HG02571 (cell line): Measurements from ENCODE around the gene TBX2.

Source experiments
- ATAC-seq: cut with Tn5 transposase; IDR thresholded peaks from one replicate; pipeline ENCODE4 v1.9.1; 2021; ENCODE audit warnings: mild to moderate bottlenecking, moderate library complexity; ENCODE audit not compliant: unreplicated experiment

The TBX2 gene

DNA sequence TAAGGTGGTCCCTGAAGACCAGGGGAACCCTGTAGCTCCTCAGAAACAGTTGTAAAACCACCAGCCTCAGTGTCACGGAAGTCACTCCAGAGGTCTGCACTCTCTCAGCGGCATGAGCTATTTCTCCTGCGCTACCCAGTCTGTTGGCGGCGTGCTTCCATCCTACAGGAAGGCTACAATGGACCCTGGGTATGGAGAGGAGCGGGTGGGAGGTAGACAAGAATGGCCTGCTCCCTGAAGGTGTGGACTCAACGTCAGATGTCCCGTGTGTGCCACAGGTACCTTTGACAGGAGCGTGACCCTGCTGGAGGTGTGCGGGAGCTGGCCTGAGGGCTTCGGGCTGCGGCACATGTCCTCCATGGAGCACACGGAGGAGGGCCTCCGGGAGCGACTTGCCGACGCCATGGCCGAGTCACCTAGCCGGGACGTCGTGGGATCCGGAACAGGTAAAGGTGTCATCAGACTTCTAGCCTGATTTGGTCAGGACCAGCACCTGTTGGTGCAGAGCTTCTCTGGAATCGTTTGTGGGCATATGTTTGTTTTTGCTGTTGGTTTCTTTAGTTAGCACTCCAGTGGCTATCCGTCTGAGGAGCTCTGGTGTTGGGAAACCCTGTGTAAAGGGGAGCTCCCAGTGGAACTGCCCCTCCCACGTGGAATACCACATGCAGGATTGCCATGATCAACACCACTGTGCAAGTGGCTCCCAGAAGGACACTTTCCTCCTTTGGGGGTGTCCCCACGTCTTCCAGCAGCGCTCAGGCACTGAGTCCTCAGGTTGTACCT lies 31.4 kb upstream of the TBX2 start:
- ATAC-seq, result no peak

DNA sequence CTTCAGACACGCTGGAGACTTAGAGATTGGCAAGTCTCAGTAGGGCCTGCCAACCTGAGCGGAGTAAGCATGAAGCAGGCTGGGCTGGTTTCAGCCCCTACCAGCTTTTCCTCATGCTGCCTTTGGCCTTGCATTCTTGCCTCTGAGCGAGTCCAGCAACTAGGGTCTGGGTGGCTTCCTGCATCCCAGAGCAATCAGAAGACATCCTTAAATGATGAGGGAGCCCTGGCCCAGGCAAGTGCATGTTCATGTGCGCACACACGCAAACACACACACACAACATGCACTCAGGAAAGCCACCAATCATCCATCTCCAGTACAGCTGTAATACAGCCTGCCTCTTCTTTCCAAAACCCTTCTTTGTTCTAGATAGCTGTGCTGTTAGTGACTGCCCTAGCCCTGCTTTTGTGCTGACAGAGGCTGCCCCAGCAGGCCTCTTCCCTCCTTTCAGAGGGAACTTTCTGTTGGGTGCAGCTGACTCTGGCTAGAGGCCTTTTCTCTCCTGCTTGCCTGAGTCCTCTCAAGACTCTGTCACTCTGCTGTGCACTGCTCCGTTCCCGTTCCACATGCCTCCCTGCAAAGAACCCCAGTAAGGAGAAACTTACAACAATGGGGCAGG lies 30.7 kb upstream of the TBX2 start:
- ATAC-seq, result no peak

DNA sequence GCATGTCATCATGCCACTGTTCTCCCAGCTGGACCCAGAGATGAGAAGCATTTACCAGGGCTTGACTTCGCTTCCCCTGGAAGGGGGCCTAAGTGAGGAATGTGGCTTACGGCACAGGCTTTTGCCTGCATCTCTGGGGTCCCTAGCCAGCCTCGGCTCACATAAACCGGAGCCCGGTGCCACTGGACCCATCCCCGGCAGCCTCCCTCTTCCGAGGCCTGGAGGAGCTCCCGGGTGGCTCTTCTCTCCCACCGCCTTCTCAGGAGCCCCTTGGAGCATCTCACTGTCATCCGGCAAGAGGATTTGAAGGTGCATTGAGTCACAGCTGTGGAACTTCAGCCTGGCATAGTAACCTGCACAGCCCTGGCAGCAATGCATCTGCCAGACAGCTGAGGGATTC lies 29.9 kb upstream of the TBX2 start:
- ATAC-seq, result no peak

DNA sequence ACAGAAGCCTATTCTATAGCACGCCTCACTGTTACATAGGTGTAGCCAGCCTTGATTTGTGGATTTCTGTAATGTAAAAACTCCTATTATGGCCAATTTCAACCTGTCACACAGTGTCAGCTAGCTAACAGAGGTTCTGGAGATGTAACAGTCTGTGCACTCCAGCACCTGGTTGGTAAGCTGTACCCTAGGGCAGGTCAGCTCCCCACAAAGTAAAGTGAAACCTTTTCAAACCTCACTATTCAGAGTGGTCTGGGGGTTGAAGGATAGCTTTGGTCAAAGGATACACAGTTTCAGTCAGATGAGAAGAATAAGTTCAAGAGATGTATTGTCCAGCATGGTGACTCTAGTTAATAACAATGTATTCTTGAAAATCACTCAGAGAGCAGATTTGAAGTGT lies 28.5 kb upstream of the TBX2 start:
- ATAC-seq, result no peak

DNA sequence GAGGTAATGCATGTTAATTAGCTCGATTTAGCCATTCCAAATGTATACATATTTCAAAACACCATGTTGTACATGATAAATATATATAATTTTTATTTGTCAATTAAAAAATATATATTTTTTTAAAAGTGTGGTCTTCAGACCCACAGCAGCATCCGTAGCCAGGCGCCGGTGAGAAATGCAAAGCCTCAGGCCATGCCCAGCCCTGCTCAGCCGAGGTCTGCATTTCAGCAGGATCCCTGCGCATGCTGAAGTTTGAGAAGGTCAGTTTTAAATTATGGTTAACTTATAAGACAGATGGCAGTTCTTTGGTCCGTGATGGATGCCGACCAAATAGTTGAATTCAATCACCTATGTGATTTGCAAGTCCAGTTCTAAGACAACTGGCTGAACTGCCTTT lies 28.0 kb upstream of the TBX2 start:
- no peak for ATAC-seq

DNA sequence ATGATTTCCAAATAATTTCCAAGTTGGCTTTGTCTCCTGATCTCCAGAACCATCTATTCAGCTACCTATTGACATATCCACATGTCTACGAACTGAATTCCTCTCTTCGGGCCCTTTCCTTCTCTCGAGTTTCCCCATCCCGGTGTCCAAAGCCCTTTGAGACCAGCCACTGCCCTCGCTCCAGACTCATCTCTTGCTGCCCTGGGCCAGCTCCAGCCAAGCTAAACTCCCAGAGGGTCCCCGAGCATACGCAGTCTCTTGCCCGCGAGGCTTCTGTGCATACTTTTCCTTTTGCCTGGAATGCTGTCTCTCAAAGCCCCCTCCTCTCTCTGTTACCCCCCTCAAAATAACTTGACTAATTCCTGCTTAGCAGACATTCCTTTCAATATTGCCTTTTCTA lies 27.2 kb upstream of the TBX2 start:
- ATAC-seq, result no peak

DNA sequence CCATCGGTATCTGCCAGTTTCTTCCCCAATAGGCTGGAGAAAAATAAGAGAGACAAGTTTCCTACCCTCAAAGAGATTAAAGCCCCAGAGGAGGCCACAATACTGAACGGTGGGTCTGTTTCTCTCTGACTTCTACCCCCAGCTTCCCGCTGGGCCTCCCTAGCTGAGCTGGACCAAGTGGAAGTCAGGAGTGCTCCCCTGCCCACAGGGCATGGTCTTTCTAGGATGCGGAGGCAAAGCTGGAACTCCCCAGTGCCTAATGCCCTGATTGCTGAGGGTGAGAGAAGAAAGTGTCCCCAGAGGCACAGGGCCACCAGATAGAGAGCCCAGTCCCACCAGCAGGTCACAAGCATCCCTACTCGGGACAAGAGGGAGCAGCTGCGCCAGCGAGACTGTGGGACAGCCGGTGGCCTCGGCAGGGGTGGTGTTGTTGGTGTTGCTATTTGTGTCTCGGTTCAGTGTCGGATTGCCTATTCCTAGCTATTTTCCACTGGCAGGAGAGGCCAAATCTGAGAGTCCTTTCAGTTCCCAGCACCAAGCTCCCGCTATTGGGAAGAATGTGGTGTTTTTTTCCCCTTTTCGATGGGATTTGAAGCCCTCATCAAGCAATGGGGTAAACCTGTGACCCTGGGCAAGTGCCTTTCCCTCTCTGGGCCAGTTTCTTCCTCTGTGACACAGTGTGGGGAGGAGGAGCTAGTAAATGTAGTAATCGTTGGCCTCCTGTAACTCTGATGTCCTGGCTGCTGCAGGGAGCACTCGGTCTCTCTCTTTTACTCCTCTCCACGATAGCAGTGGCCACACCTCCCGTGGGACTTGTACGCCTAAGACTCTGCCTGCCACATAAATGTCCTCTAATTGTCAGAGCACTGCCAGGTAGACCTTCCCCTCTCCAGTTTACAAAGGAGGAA lies 22.5 kb upstream of the TBX2 start:
- no peak for ATAC-seq

DNA sequence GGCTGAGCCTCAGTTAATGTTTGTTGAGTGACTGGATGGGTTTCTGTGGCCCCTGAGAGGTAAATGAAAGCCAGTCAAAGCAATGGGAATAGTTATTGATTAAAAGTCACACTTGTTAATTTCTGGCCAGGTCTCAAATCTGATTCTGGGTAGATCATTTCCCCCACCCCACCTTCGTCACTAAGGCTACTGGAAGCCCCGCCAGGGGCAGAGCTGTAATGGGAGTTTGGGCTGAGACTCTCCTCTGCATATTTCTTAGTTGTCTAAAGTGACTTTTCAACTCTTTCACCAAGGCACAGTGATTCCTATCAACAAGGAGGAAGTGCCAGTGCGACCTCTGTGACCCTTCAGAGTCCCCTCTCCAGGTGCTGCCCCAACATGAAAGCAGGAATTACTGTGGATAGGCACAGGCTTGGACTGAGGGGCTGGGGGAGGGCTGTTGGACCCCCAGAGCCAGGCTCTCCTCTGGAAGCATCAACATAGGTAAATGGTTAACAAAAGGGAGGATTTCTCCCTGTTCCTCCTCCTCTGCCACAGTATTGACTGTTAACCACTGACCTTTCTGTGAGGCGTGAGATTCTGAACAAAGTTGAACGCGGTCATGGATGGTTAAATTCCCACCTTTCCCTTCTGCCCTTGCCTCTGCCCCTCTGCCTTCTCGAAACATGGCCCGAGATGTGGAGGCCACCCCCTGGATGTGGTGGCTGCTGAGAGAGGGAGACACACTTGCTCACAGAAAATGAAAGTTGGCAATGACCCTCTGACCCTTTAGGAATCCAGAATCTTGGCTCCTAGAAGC lies 20.8 kb upstream of the TBX2 start:
- ATAC-seq, result no peak

DNA sequence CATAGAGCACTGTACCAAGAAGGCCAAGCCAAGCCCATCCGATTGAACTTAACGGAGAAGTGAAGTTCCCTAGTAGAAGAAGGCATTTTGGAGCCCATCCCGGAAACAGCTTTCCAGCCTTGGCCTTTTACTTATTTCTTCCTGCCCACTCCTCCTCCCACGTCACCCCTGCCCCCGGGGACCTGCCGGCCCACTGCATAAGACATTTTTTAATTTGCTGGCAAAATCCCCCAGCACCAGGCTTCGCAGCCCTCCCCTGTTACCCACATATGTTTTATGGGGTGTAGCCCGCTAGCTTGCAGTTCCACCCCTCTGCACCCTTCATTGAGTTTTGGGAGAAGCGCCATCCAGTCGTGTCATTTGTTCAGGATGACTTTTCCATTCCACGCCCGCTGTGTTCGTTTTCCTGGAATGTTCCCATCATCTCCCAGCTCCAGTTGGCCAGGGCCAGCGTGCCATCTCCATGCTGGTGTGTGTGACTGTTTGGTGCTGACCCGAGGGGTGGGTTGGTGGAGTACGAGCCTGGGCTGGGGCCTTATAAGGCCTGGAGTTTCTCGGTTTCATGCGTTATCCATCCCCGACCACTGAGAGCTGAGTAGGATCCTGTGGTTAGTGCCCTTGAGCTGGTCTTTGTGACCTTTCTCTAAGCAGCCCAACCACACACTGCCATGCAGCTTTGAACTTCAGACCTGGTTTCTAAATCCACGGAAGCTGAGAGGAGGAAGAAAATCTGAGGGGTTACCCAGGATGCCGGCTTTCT lies 20.0 kb upstream of the TBX2 start:
- ATAC-seq, result no peak

DNA sequence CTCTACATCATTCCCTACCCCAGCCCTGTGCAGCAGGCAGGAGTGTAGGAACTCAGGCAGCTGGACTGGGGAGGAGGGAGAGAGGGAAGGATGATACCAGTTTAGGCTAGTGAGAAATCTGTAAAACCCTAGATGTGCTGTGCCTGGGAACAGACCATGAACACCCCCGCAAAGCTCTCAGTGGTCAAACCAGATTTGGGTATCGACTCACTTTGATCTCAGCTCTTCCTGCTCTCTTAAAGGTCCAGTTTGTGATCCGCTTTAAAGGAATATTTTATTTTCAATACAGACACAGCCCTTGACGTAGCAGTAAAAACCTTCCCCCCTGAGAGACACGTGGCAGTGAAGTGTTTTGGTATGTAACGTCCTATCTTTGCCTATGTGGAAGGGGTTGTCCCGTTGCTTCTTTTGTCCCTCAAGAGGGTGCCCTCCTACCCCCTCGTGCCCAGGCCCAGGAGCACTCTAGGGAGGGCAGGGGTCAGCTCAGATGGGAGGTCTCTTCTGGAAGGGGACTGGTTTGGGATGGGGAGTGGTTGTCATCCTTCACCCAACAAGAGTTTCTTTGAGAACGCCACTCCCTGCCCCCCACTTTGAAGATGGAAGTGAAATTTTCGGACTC lies 19.3 kb upstream of the TBX2 start:
- ATAC-seq, result no peak

DNA sequence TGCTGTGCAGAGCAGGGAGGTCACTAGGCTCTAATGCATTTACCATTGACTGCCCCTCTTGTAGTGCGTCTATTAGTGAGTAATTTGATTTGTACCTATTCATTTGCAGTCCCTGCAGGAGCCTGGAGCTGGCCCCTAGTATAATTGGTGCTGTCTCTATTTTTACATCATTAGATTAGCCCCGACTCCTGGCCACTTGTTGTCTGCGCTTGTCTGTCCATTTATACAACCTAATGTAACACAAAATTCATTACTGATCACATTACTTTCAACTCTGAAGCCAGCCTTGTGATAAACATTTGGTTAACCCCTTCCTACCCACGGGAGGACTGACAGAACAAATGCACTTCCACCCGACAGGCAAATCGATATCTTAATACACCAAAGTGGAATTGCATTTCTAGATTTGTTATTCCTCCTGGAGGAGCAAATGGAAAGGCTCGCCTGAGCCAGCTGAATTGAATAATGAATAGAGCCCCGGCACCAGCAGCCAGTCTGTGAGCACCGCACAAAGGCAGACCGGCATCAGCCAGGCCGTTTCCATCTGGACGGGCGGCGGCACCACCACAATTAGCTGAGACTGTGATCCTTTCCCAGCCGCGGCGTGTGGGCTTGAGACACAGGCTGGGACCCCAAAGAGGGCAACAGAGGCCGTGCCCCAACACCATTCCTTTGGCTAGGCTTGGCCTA lies 18.7 kb upstream of the TBX2 start:
- no peak for ATAC-seq

DNA sequence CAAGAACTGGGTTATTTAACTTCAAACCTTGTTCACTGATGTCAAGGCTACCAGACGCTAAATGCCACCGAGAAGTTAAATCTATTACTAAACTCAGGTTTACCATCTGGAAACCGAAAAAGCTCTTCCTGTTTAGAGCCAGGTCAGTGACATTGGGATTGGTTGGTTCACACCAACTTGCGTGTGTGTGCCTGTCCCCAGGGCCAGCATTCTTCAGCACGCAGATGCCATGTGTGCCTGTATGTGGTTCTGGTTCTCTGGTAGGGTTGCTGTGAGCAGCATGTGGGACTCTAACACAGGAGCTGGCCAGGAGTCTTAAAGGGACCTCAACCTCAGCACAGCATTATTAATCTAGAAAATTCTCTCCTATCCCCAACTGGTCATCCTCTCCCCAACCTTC lies 18.1 kb upstream of the TBX2 start:
- no peak for ATAC-seq

DNA sequence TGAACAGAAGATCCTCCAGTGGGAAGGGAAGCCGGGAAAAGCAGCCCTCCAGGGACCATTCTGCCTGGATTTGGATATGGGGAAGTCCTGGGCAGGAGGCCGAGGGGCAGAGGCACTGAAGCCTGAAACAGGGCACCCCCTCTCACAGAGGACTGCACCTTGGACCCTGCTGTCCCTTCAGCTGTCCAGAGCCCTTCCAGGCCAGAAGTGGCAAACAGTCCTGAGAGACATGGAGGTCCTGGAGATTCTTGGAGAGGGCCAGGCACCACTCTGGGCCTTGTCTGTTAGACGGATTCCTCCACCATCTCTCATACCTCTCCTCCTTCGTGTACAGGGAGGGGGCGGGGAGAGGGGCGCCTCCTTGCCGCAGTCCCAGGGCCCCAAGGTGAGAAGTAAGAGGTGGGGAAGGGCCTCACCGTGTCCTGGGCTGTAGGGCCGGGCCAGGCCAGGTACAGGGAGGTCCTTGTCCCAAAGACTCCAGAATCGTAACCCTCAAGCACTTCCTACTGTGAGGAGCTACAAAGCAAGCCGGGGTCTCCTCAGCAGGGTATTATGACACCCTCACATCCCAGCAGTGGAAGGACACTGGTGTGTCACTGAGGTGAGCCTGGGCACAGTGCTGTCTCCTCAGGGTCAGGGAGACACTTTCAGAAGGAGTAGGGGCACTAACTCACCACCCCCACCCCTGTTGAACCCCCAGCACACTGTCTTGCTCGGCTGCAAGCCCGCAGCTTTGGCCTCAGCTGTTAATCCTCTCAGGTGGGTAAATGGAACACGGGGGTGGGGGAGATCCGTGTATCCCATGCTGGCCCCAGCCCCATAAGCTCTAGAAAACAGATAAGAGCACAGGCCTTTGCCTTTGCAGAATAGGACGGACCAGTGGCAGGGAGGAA lies 16.6 kb upstream of the TBX2 start:
- ATAC-seq, result no peak

DNA sequence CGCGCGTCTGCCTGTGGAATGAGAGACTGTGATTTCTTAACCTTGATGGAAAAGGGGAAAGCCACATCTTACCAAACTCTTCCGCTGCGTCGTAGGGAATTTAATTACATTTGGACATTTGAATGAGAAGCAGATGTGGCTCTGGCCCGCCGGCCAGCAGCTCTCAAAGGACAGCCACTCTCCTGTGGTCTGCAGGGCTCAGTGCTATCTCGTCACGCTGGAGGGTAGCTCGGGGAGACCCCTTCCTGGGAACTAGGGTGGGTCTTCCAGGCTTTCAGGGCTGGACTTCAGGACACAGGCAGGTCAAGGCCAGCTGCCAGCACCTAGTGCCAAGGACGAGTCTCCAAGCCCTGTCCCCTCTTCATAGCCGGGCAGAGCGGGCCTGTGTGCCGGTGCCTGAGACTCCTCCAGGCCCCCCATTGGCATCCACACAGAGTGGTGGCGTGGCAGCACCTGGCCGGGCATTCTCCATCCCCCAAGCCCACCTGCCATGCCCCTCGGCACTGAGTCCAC lies 15.9 kb upstream of the TBX2 start:
- ATAC-seq, result no peak

DNA sequence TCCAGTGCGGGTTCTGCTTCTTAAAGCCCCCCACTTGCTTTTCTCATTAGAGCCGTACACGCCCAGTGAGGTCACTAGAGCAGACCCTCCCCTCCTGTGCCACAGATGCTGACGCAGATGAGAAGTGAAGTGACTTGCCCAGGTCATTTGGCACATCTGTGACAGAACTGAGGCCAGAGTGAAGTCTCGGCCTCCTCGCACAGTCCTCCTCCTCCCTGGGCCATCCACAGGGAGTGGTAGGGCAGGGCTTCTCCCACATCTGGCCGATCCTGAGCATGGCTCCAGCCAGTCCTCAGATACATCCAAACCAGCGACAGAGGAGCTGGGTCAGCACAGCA lies 15.3 kb upstream of the TBX2 start:
- ATAC-seq, result no peak

DNA sequence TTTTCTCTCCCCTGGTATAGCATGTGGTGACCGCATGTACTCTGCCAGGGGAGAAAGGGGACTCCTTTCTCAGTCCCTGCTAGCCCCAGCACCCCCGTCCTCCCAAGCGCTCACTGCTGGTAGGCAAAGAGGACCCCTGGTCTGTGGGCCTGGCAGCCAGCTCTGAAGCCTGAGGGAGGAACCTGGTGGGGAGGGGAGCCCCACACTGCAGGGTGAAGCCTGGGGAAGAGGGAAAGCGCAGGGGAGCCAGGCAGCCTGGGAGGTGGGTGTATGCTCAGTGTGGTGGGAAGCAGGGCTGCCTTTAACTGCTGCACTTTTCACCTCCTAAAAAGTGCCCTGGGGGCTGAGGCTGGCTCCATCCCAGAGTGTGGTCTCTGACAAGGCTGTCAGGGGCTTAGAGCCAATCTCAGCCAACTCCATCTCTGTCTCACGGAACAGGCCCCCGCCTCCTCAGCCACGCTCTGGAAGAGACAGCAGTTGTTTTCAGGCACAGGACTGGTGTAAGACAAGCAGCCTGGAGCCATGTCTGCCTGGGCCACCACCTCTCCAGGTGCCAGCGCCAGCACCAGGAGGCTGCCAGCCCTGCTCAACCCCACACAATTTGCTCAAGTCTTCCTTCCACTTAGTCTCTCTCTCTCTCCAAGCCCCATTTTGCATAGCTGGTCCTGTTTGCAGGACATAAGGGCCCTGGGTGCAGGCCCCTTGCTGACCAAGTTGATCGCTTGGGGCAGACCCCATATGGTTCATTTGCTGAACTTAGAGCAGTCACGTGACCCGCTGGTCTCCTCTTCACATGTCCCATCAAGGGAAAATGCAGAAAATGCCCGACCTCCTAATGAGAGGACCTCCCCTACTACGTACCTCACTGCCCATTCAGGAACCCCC lies 14.7 kb upstream of the TBX2 start:
- no peak for ATAC-seq

DNA sequence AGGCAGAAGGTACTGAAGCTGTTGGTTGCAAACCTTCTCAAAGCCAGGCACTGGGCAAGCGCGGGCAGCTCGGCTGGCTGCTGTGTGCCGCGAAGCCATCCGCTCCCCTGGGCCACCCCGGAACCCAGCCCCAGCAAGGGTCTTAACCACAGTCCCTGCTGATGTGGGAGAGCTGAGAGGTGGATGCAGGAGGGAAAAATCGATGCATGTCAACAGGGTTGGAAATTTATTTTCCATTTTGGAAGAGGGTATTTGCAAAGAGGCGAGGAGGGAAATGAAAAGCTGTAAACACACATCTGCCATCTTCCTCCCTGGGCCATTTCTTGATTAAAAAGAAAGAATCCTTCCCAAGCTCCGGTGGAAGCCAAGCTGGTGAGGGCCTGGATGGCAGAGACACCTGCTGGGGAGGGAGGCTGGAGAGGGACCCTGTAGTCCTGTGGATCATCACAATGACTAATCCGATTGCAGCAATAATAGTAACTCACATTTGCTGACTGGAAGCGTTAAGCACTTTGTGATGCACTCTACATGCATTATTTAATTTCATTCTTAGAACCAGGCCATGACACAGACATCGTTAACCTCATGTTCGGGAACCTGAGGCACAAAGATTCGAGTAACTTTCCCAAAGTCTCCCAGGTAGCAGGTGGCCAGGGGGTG lies 13.9 kb upstream of the TBX2 start:
- no peak for ATAC-seq
